Activated T-helper 17 cell treated with anti-CD3 and anti-CD28 coated beads, Interleukin-2, amount 50 U/mL, for 72 hours (primary cell): ENCODE results near the gene TMEM245. TPM values are rescaled to one million over a fixed set of nuclear protein-coding genes. Genes with fewer than 3 reads are reported as not detected.
"Not testable (repeated sequence)": the region's sequence is repeated elsewhere in the genome, so short reads cannot be mapped to it uniquely, and the experiment has no call there.

Source experiments
- ATAC-seq: fragments of 150-1000 bp; cut with Tn5 transposase; replicated peaks from 2 replicates; pipeline ENCODE4 v1.10.0; 2021; ENCODE audit warnings: mild to moderate bottlenecking, moderate library complexity
- H3K27ac Mint-ChIP-seq: one replicate; pipeline ENCODE4 v1.8.0; 2022; ENCODE audit warnings: mixed read lengths
- H3K27me3 Mint-ChIP-seq: one replicate; pipeline ENCODE4 v1.8.0; 2022; ENCODE audit warnings: mixed read lengths
- H3K36me3 Mint-ChIP-seq: one replicate; pipeline ENCODE4 v1.8.0; 2022; ENCODE audit warnings: low read depth, mild to moderate bottlenecking, mixed read lengths
- H3K4me1 Mint-ChIP-seq: one replicate; pipeline ENCODE4 v1.8.0; 2022; ENCODE audit warnings: mixed read lengths
- H3K4me3 Mint-ChIP-seq: one replicate; pipeline ENCODE4 v1.8.0; 2022; ENCODE audit warnings: mild to moderate bottlenecking, mixed read lengths
- H3K9me3 Mint-ChIP-seq: one replicate; pipeline ENCODE4 v1.8.0; 2022; ENCODE audit warnings: mixed read lengths
- total RNA-seq, 2 donors: library from RNA; stranded (reverse); gene quantifications; one replicate each; pipeline ENCODE4 v1.2.3, GENCODE V29; 2022

Gene TMEM245
- total RNA-seq, 2 donors from 2014 or later, result 19.3 to 22.3 TPM

DNA sequence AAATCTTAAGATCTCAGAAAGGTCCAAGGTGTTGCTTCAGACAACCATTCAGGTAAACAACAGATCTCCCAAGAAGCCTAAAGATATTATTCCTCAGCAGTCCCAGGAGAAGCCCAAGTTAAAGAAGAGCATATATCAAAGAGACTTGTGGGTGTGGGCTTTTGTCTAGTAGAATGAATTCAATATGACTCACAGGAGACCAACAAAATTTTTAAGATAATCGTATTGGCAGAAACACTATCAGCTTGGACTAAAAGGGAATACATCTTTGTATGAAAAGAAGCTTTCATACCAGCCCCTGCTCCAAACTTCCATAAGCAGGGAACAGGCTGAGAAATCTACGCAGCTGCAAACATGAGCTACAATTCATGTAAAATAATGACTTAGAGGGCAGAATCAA lies 116.6 kb downstream of the TMEM245 start:
- Mint-ChIP-seq H3K27ac (no peak overlapping the region), H3K36me3 (no peaks in the 10 kb centered on the region), H3K4me3 (no peak overlapping the region), H3K4me1 (no peaks in the 10 kb centered on the region), H3K27me3 (no peaks in the 10 kb centered on the region), H3K9me3 (peaks cover 5% of the 10 kb centered on the region)
- no peak for ATAC-seq

DNA sequence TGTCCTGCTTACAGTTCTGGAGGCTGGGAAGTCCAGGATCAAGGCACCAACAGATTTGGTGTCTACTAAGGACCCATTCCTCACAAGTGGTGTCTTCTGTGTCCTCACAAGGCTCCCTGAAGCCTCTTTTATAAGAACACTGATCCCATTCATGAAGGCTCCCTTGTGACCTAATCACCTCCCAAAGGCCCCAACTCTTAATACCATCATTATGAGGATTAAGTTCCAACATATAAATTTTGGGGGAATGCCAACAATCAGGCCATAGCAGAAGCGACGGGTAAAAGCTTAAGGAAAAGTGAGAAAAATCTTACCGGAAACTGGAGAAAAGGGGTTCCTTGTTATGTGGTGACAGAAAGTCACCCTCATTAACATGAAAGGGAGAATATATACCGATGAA lies 117.6 kb downstream of the TMEM245 start:
- Mint-ChIP-seq H3K4me3 (no peak overlapping the region), H3K9me3 (peaks cover 5% of the 10 kb centered on the region), H3K4me1 (no peaks in the 10 kb centered on the region), H3K36me3 (no peaks in the 10 kb centered on the region), H3K27ac (no peak overlapping the region), H3K27me3 (no peaks in the 10 kb centered on the region)
- ATAC-seq, result no peak

DNA sequence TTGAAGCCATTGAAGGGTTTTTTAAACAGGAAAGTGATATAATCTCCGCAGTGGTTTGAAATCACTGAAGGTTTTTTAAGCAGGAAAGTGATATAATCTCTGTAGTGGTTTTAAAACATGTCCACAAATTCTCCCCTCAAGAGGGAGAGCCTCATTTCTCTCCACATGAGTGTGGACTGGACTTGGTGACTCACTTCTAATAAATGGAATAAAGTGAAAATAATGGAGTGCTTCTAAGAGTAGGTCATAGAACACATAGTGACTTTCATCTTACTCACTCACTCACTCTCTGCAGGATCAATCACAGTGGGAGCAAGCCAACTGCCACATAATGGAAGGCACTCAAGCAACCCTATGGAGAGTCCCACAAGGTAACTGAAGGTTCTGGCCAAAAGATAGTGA lies 118.5 kb downstream of the TMEM245 start:
- ATAC-seq, result peak; percentile 83
- Mint-ChIP-seq H3K27ac (no peak overlapping the region), H3K4me3 (peak overlapping the region; percentile 14), H3K4me1 (no peaks in the 10 kb centered on the region), H3K27me3 (no peaks in the 10 kb centered on the region), H3K36me3 (no peaks in the 10 kb centered on the region), H3K9me3 (peaks cover 5% of the 10 kb centered on the region)

DNA sequence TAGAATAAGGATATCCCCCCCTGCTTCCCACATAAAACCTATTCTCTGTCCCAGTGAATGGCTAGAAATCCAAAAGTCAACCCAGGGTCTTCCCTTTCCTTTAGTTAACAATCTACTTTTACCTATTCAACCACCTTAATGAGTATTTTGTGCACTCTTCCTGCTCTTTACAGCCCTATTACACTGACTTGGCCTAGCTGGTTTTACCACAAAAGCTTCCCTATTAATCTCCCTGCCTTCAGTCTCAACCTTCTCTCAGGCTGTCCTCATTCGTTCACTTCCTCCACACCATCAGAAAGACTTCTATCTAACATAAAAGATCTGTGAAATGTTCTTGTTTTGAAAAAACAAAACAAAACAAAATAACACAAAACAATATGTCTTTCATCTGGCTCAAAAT lies 122.6 kb downstream of the TMEM245 start:
- Mint-ChIP-seq H3K27me3 (no peaks in the 10 kb centered on the region), H3K4me3 (no peak overlapping the region), H3K36me3 (no peaks in the 10 kb centered on the region), H3K4me1 (no peaks in the 10 kb centered on the region), H3K27ac (no peak overlapping the region), H3K9me3 (no peaks in the 10 kb centered on the region)
- no peak for ATAC-seq

DNA sequence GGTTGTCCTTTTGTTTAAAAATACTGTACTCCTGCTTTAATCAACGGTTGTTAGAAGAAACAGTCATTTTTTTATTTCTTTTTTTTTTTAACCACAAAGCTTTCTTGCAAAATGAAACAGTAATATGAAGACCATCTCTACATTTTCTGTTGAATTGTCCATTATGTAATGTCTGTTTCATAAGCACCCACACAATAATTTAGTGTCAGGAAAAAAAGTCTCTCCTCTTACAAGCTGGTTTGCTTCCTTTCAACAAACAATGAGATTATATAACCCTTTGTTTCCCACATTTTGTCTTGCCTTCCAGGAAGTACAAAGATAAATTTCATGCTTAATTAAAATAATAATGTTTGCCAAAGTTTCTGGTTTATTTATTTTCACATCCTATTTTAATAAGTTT lies 123.1 kb downstream of the TMEM245 start:
- Mint-ChIP-seq H3K27me3 (no peaks in the 10 kb centered on the region), H3K36me3 (no peaks in the 10 kb centered on the region), H3K4me3 (no peak overlapping the region), H3K4me1 (no peaks in the 10 kb centered on the region), H3K9me3 (no peaks in the 10 kb centered on the region), H3K27ac (no peak overlapping the region)
- ATAC-seq, result no peak

DNA sequence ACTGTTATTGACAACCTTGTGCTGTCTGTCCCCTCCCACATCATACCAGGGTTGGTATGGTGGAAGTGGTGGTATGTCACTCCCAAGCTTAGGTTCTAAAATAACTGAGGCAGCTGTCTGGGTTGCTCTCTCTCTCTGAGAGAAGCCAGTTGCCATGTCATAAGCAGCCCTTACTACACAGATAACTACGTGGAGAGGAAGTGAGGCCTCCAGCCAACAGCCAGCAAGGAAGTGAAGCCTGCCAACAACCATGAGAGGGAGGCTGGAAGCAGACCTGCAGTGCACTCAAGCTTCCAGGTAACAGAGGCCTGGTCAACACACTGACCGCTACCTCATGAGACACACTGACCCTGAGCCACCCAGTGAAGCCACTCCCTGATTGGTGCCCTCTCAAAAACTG lies 125.1 kb downstream of the TMEM245 start:
- peak; percentile 37 for ATAC-seq
- Mint-ChIP-seq H3K4me1 (no peaks in the 10 kb centered on the region), H3K36me3 (no peaks in the 10 kb centered on the region), H3K27ac (no peak overlapping the region), H3K9me3 (no peaks in the 10 kb centered on the region), H3K27me3 (no peaks in the 10 kb centered on the region), H3K4me3 (no peak overlapping the region)

GRCh38 chr9:108991479-108991878 lies 128.3 kb downstream of the TMEM245 start:
- no peaks in the 10 kb centered on the region for H3K36me3 Mint-ChIP-seq
- no peak overlapping the region for H3K27ac Mint-ChIP-seq
- no peak for ATAC-seq
- no peaks in the 10 kb centered on the region for H3K4me1 Mint-ChIP-seq
- H3K27me3 Mint-ChIP-seq, result no peaks in the 10 kb centered on the region
- H3K4me3 Mint-ChIP-seq, result no peak overlapping the region
- H3K9me3 Mint-ChIP-seq, result peaks cover 4% of the 10 kb centered on the region

DNA sequence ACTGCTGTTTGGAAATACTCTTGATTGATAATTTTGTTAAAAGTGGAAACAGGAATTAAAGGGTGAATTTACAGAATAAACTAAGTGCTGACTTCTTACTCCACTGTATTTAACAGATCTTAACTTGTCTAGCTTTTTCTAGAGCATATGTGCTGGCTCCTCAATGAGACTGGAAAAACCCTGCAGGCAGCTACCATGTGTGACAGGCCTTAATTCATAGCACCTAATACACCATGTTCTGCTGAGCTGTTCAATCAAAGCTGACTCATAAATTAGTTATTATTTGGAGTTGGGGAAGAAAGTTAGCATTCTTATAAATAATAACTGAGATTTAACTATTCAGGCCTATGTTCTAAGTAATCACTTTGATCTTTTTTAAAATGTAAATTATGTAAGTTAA lies 135.9 kb downstream of the TMEM245 start:
- Mint-ChIP-seq H3K27me3 (no peaks in the 10 kb centered on the region), H3K27ac (no peak overlapping the region), H3K4me1 (no peaks in the 10 kb centered on the region), H3K4me3 (no peak overlapping the region), H3K36me3 (no peaks in the 10 kb centered on the region), H3K9me3 (peaks cover 4% of the 10 kb centered on the region)
- ATAC-seq, result no peak

DNA sequence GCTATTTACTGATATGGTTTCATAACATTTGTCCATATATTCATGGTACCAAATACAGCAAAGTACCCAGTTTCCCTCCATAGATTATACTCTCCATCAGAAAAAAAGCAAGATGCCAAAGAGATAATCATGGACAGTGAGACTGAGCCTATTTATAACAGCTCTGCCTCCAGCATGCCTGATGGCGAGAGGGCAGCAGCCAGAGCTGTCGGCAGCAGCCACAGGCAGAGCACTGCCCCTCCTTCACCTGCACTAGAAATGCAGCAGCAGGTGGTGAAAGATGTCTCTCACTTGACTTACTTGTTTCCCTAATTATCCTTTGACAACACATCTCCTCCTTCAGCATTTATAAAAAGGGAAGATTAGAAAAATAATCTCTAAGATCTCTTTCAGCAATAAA lies 138.9 kb downstream of the TMEM245 start:
- Mint-ChIP-seq H3K4me3 (no peak overlapping the region), H3K9me3 (no peaks in the 10 kb centered on the region), H3K27me3 (no peaks in the 10 kb centered on the region), H3K36me3 (peaks cover 7% of the 10 kb centered on the region), H3K27ac (no peak overlapping the region), H3K4me1 (no peaks in the 10 kb centered on the region)
- ATAC-seq, result no peak

DNA sequence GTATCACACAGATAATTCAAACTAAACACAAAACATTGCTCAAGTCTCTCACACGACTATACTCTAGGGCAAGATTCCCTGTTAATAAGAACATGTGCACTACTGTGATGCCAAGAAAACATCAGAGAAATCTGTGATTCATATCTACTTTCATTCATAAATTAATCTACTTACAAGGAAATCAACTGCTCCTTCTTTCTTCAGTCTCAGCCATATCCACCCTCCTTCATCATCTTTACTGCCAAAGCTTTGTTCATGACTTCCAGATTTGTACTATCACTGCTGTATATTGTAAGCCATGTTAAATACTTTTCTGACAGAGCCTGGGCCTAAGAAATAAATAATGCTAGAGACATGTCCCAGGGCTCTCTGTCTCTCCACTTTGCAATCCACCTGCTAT lies 141.5 kb downstream of the TMEM245 start:
- peaks cover 7% of the 10 kb centered on the region for H3K36me3 Mint-ChIP-seq
- H3K9me3 Mint-ChIP-seq, result no peaks in the 10 kb centered on the region
- no peaks in the 10 kb centered on the region for H3K27me3 Mint-ChIP-seq
- ATAC-seq, result no peak
- no peak overlapping the region for H3K27ac Mint-ChIP-seq
- H3K4me3 Mint-ChIP-seq, result no peak overlapping the region
- no peaks in the 10 kb centered on the region for H3K4me1 Mint-ChIP-seq

DNA sequence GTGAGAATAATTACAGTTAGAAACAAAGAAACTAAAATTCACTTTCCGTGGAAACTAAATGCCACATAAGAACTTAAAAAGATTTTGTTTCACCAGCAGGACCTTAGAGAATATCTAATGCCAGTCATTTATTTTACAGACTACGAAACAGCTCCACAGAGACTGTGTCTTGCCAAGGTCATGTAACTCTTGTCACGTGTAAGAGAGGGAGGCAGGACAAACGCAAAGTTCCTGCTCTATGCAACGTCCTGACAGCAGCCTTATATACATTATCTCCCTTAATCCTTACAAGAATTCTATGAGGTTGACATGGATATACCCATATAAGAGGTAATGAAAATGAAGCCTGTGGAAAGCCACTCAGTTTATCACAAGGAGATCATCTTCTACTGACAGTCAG lies 145.9 kb downstream of the TMEM245 start:
- peaks cover 13% of the 10 kb centered on the region for H3K36me3 Mint-ChIP-seq
- peaks cover 6% of the 10 kb centered on the region for H3K9me3 Mint-ChIP-seq
- no peak overlapping the region for H3K27ac Mint-ChIP-seq
- no peak overlapping the region for H3K4me3 Mint-ChIP-seq
- no peak for ATAC-seq
- H3K27me3 Mint-ChIP-seq, result no peaks in the 10 kb centered on the region
- no peaks in the 10 kb centered on the region for H3K4me1 Mint-ChIP-seq

GRCh38 chr9:108972626-108973209 lies 147.0 kb downstream of the TMEM245 start:
- H3K27ac Mint-ChIP-seq, result no peak overlapping the region
- ATAC-seq, result no peak
- H3K27me3 Mint-ChIP-seq, result no peaks in the 10 kb centered on the region
- H3K36me3 Mint-ChIP-seq, result peaks cover 10% of the 10 kb centered on the region
- H3K4me1 Mint-ChIP-seq, result no peaks in the 10 kb centered on the region
- H3K9me3 Mint-ChIP-seq, result peaks cover 6% of the 10 kb centered on the region
- H3K4me3 Mint-ChIP-seq, result no peak overlapping the region

DNA sequence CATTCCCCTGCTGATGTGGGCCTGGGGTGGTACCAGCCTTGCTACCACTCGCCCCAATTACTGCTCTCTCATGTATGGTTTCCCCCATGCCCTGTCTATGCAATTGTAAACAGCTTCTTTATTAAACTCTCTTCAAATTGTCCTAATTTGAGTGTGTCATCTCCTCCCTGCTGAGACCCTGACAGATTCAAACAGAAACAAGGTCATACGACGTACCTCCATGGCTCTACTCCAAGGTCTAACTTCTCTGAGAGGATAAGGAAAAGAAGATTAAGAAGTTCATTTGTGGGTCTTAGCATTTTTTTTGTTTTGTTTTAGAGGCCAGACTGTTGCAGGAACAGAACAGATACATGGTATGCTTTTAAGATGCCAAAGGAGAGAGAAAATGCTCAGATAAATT lies 147.6 kb downstream of the TMEM245 start:
- Mint-ChIP-seq H3K27me3 (no peaks in the 10 kb centered on the region), H3K27ac (no peak overlapping the region), H3K9me3 (peaks cover 6% of the 10 kb centered on the region), H3K4me3 (no peak overlapping the region), H3K36me3 (peaks cover 6% of the 10 kb centered on the region), H3K4me1 (no peaks in the 10 kb centered on the region)
- no peak for ATAC-seq

- H3K36me3 Mint-ChIP-seq, H3K4me1 Mint-ChIP-seq, H3K27ac Mint-ChIP-seq, ATAC-seq, H3K9me3 Mint-ChIP-seq, H3K27me3 Mint-ChIP-seq, H3K4me3 Mint-ChIP-seq: not testable (repeated sequence)
Measured at GRCh38 chr9:108971392-108971791, 148.4 kb downstream of the TMEM245 start.

DNA sequence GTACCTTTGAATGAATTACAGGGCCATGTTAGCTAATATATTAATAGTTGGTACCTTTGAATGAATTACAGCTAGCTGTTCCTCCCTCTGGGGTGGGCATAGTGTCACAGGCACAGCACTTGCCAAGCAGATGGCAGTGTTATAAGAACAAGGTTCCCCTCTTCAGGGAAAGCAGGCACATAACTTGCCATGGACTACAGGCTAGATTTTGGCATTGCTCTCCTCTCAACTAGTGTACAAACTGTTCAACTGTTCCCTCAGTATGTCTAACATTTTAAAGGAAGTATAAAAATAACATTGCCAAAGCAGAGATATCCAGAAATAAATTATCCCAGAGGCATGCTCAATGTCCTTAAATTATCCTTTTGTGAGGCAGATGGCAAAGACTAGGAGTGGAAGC lies 151.8 kb downstream of the TMEM245 start:
- peaks cover 6% of the 10 kb centered on the region for H3K9me3 Mint-ChIP-seq
- ATAC-seq, result no peak
- no peak overlapping the region for H3K27ac Mint-ChIP-seq
- H3K4me1 Mint-ChIP-seq, result no peaks in the 10 kb centered on the region
- no peaks in the 10 kb centered on the region for H3K27me3 Mint-ChIP-seq
- H3K36me3 Mint-ChIP-seq, result peaks cover 6% of the 10 kb centered on the region
- H3K4me3 Mint-ChIP-seq, result no peak overlapping the region
